HCT116 (cell line): Measurements from ENCODE around the gene SPOCD1. TPM values are rescaled to one million over a fixed set of nuclear protein-coding genes. Genes with fewer than 3 reads are reported as not detected.

ENCODE experiments used
- ATAC-seq: fragments of 200-7000 bp; cut with Tn5 transposase; 2 replicates; pipeline ENCODE4 v1.9.1; 2020; ENCODE audit warnings: mild to moderate bottlenecking, moderate library complexity
- BruUV-seq: library from RNA; stranded (reverse); fragments of 400-500 nt; replicated peaks from 2 replicates; lab custom pipeline; 2021; lab: Mats Ljungman, UMichigan
- CTCF ChIA-PET: fragments of 300-600 bp; sonication (Branson Sonifier 250); formaldehyde crosslinking; loops from one replicate; lab custom pipeline; 2021; ENCODE audit warnings: antibody characterized with exemption; lab: Charles Lee
- POLR2A ChIA-PET: fragments of 300-600, 350-600 bp; sonication (Branson Sonifier 250); formaldehyde crosslinking; loops from one replicate; lab custom pipeline; 2021; ENCODE audit warnings: antibody characterized with exemption; lab: Charles Lee
- RAD21 ChIA-PET, 2 experiments: fragments of 300-600 bp; sonication (Branson Sonifier 250); formaldehyde crosslinking; loops; one replicate each; lab custom pipeline; 2023; ENCODE audit warnings: low total read pairs in 2 of 2; ENCODE audit not compliant: uncharacterized antibody in 2 of 2, unreplicated experiment in 2 of 2, low non-redundant PET in 1 of 2; lab: Charles Lee
- DNase-seq: peaks from one replicate; pipeline ENCODE4 v3.0.0-alpha.2; 2010; ENCODE audit warnings: low read depth, low spot score
- H2AFZ ChIP-seq: fragments of 200-600 bp; shearing (Covaris generic), sonication (generic); 2 replicates; pipeline ENCODE4 v1.6.1; 2017; ENCODE audit warnings: low read depth, mixed run types, mixed read lengths, antibody characterized with exemption, low read length; ENCODE audit not compliant: poor library complexity, severe bottlenecking
- H3K27ac ChIP-seq: 2 replicates; pipeline ENCODE4 v1.5.1; 2012; ENCODE audit warnings: low read depth, low read length
- H3K27me3 ChIP-seq: fragments of 200-600 bp; sonication (generic); 2 replicates; pipeline ENCODE4 v1.6.1; 2016; ENCODE audit warnings: mixed run types, low read length, mixed read lengths; ENCODE audit not compliant: insufficient read depth
- H3K36me3 ChIP-seq, 2 experiments: fragments of 200-500 bp in 1 of 2; fragments of 200-600 bp in 1 of 2; sonication (Bioruptor generic) in 1 of 2; sonication (generic) in 1 of 2; 2 replicates each; pipeline versions ENCODE4 v1.5.1 to v1.6.1; 2014 to 2016; ENCODE audit warnings: low read length in 2 of 2, inconsistent platforms in 1 of 2, mixed read lengths in 1 of 2, mixed run types in 1 of 2; ENCODE audit not compliant: insufficient read depth in 2 of 2, control insufficient read depth in 1 of 2
- H3K4me1 ChIP-seq, 2 experiments: fragments of 200-600 bp in 1 of 2; sonication (generic) in 1 of 2; 2 replicates each; pipeline versions ENCODE4 v1.5.1 to v1.6.1; 2012 to 2017; ENCODE audit warnings: low read length in 2 of 2, inconsistent platforms in 1 of 2, mild to moderate bottlenecking in 1 of 2, mixed read lengths in 1 of 2, mixed run types in 1 of 2, moderate library complexity in 1 of 2; ENCODE audit not compliant: insufficient read depth in 2 of 2, control insufficient read depth in 1 of 2
- H3K4me2 ChIP-seq: fragments of 200-600 bp; sonication (generic); 2 replicates; pipeline ENCODE4 v1.6.1; 2017; ENCODE audit warnings: mixed run types, low read length, mixed read lengths
- H3K4me3 ChIP-seq, 2 experiments: fragments of 200-600 bp in 1 of 2; sonication (generic) in 1 of 2; replicated peaks in 1 of 2; 2 replicates each; pipeline ENCODE4 v1.5.1; 2011 to 2016; ENCODE audit warnings: low read length in 2 of 2, control low read depth in 1 of 2, low read depth in 1 of 2, mild to moderate bottlenecking in 1 of 2, mixed read lengths in 1 of 2, mixed run types in 1 of 2
- H3K79me2 ChIP-seq: fragments of 200-600 bp; sonication (generic); 2 replicates; pipeline ENCODE4 v1.6.1; 2017; ENCODE audit warnings: mild to moderate bottlenecking, mixed run types, low read length, moderate library complexity, mixed read lengths; ENCODE audit not compliant: insufficient read depth
- H3K9ac ChIP-seq: fragments of 200-600 bp; sonication (generic); 2 replicates; pipeline ENCODE4 v1.6.1; 2016; ENCODE audit warnings: low read length, mixed read lengths
- H3K9me2 ChIP-seq: fragments of 200-600 bp; sonication (generic), shearing (Covaris generic); 2 replicates; pipeline ENCODE4 v1.6.1; 2017; ENCODE audit warnings: mixed run types, mild to moderate bottlenecking, moderate library complexity; ENCODE audit not compliant: insufficient read depth
- H3K9me3 ChIP-seq, 2 experiments: fragments of 200-500 bp in 1 of 2; fragments of 200-600 bp in 1 of 2; sonication (Bioruptor generic) in 1 of 2; sonication (generic) in 1 of 2; 2 replicates each; pipeline ENCODE4 v1.6.1; 2014 to 2017; ENCODE audit warnings: low read length in 2 of 2, mixed read lengths in 2 of 2, inconsistent platforms in 1 of 2, low read depth in 1 of 2, mild to moderate bottlenecking in 1 of 2, mixed run types in 1 of 2, moderate library complexity in 1 of 2; ENCODE audit not compliant: control insufficient read depth in 1 of 2, insufficient read depth in 1 of 2
- H4K20me1 ChIP-seq: fragments of 200-600 bp; sonication (generic), shearing (Covaris generic); 2 replicates; pipeline ENCODE4 v1.6.1; 2017; ENCODE audit warnings: mixed run types, mild to moderate bottlenecking, moderate library complexity; ENCODE audit not compliant: insufficient read depth
- CBX3 ChIP-seq: IDR thresholded peaks from 2 replicates; pipeline ENCODE4 v1.6.1; 2012; ENCODE audit warnings: low read depth
- ELF1 ChIP-seq: IDR thresholded peaks from 2 replicates; pipeline ENCODE4 v1.6.1; 2012; ENCODE audit warnings: low read depth, borderline replicate concordance
- EZH2 ChIP-seq: fragments of 200-600 bp; sonication (generic); IDR thresholded peaks from 2 replicates; pipeline ENCODE4 v1.6.1; 2017; ENCODE audit warnings: antibody characterized with exemption, mixed run types
- FOSL1 ChIP-seq: IDR thresholded peaks from 2 replicates; pipeline ENCODE4 v1.6.1; 2012; ENCODE audit warnings: low read depth
- JUND ChIP-seq: IDR thresholded peaks from 2 replicates; pipeline ENCODE4 v1.6.1; 2012
- POLR2A ChIP-seq: IDR thresholded peaks from 2 replicates; pipeline ENCODE4 v1.7.0; 2011; ENCODE audit warnings: borderline replicate concordance; ENCODE audit not compliant: insufficient read depth, insufficient read length; ENCODE audit errors: extremely low read depth
- POLR2AphosphoS5 ChIP-seq: IDR thresholded peaks from 2 replicates; pipeline ENCODE4 v1.6.1; 2011; ENCODE audit warnings: mild to moderate bottlenecking, low read depth, low read length, moderate library complexity
- RAD21 ChIP-seq: IDR thresholded peaks from 2 replicates; pipeline ENCODE4 v1.6.1; 2012; ENCODE audit warnings: low read depth, mild to moderate bottlenecking
- REST ChIP-seq: IDR thresholded peaks from 2 replicates; pipeline ENCODE4 v1.6.1; 2012; ENCODE audit warnings: low read depth
- SIN3A ChIP-seq: IDR thresholded peaks from 2 replicates; pipeline ENCODE4 v1.6.1; 2012; ENCODE audit warnings: low read depth
- TCF7L2 ChIP-seq: IDR thresholded peaks from 2 replicates; pipeline ENCODE4 v1.7.0; 2011; ENCODE audit warnings: borderline replicate concordance, inconsistent platforms; ENCODE audit not compliant: insufficient read depth, insufficient read length; ENCODE audit errors: extremely low read depth
- ZFX ChIP-seq: fragments of 450-650 bp; IDR thresholded peaks from 2 replicates; pipeline ENCODE4 v1.6.1; 2017
- intact Hi-C: fragments of 100-400 bp; cut with micrococcal nuclease; formaldehyde crosslinking; loops from 2 replicates; pipeline ENCODE4 v1.10.0; 2022
- total RNA-seq: library from RNA; stranded (reverse); gene quantifications from one replicate; pipeline ENCODE4 v1.2.1, GENCODE V29; 2021; ENCODE audit not compliant: unreplicated experiment

Gene SPOCD1
- total RNA-seq, 1 experiment from 2014 or later, result 5.0 TPM

- POLR2A ChIA-PET, result interaction anchor here (1.3 kb wide), 1 partner anchor 13 kb away, joined by 3 read pairs; no protein-coding TSS in a partner anchor
- no peaks in the 10 kb centered on the region for H4K20me1 ChIP-seq
- CTCF ChIA-PET, result no interaction called here
- TF ChIP-seq FOSL1 (no peak), CBX3 (no peak), SIN3A (no peak), ZFX (no peak), TCF7L2 (no peak), JUND (no peak), ELF1 (no peak), RAD21 (no peak), EZH2 (no peak), POLR2A (no peak), REST (no peak), POLR2AphosphoS5 (no peak)
- H3K79me2 ChIP-seq, result no peaks in the 10 kb centered on the region
- no TSS peak for BruUV-seq
- no peaks in the 10 kb centered on the region for H3K27me3 ChIP-seq
- no peaks in the 10 kb centered on the region for H3K36me3 ChIP-seq
- no peak overlapping the region for H3K4me3 ChIP-seq
- no peak overlapping the region for H2AFZ ChIP-seq
- H3K9me2 ChIP-seq, result no peaks in the 10 kb centered on the region
- H3K4me2 ChIP-seq, result no peak overlapping the region
- no peaks in the 10 kb centered on the region for H3K9me3 ChIP-seq
- RAD21 ChIA-PET, result no interaction called here
- intact Hi-C loops, result no loop called here
- ATAC-seq, result no peak
- no peak overlapping the region for H3K27ac ChIP-seq
- DNase-seq, result no peak
- H3K9ac ChIP-seq, result no peak overlapping the region
- peaks cover 12 to 30% of the 10 kb centered on the region in 2 experiments for H3K4me1 ChIP-seq
These were observed 13.4 kb downstream of the SPOCD1 start for GRCh38 chr1:31802190-31803150.
